ENCODE measurements around the gene DHODH.
A peak's percentile ranks its signal among the peaks of the same experiment; 100 is the strongest.
"Not testable (repeated sequence)": the region's sequence is repeated elsewhere in the genome, so short reads cannot be mapped to it uniquely, and the experiment has no call there.

Gene DHODH

GRCh38 chr16:72008424-72009216, at the start of gene DHODH:
DHODH (plus strand) TSS chr16:72008744; CDS start chr16:72008765, 21 bp downstream.
- peak; percentile 94 to 95 for DNase-seq (ENCODE audit: low read depth in 2 of 2)

GRCh38 chr16:71961066-71962039, 47.2 kb upstream of the DHODH start:
- peak; percentile 83 to 84 for DNase-seq (ENCODE audit: low read depth in 2 of 2)

GRCh38 chr16:71963125-71963875, 45.2 kb upstream of the DHODH start:
- DNase-seq (ENCODE audit: low read depth in 2 of 2): no peak

- DNase-seq (ENCODE audit: low read depth in 2 of 2): no peak
These were observed 43.3 kb upstream of the DHODH start for GRCh38 chr16:71965223-71965622.

- no peak for DNase-seq (ENCODE audit: low read depth in 2 of 2)
These were observed 41.6 kb upstream of the DHODH start for GRCh38 chr16:71966932-71967331.

- no peak for DNase-seq (ENCODE audit: low read depth in 2 of 2)
These were observed 39.2 kb upstream of the DHODH start for GRCh38 chr16:71969353-71969752.

- DNase-seq (ENCODE audit: low read depth in 2 of 2): no peak
These were observed 37.0 kb upstream of the DHODH start for GRCh38 chr16:71971571-71971970.

GRCh38 chr16:71972356-71972755, 36.2 kb upstream of the DHODH start:
- no peak for DNase-seq (ENCODE audit: low read depth in 2 of 2)

- no peak for DNase-seq (ENCODE audit: low read depth in 2 of 2)
These were observed 35.5 kb upstream of the DHODH start for GRCh38 chr16:71973001-71973400.

GRCh38 chr16:71974068-71974818, 34.3 kb upstream of the DHODH start:
- no peak for DNase-seq (ENCODE audit: low read depth in 2 of 2)

GRCh38 chr16:71985262-71985974, 23.1 kb upstream of the DHODH start:
- no peak for DNase-seq (ENCODE audit: low read depth in 2 of 2)

GRCh38 chr16:71986131-71986530, 22.4 kb upstream of the DHODH start:
- DNase-seq (ENCODE audit: low read depth in 2 of 2): no peak

GRCh38 chr16:71995038-71995437, 13.5 kb upstream of the DHODH start:
- DNase-seq (ENCODE audit: low read depth in 2 of 2): no peak

- DNase-seq (ENCODE audit: low read depth in 2 of 2): not testable (repeated sequence)
These were observed 11.0 kb upstream of the DHODH start for GRCh38 chr16:71997578-71997977.

- no peak for DNase-seq (ENCODE audit: low read depth in 2 of 2)
These were observed 7.2 kb upstream of the DHODH start for GRCh38 chr16:72001180-72001874.

- no peak for DNase-seq (ENCODE audit: low read depth in 2 of 2)
These were observed 5.9 kb upstream of the DHODH start for GRCh38 chr16:72002619-72003018.

GRCh38 chr16:72008065-72008423, 500 bp upstream of the DHODH start:
- DNase-seq (ENCODE audit: low read depth in 2 of 2): not testable (repeated sequence)

- DNase-seq (ENCODE audit: low read depth in 2 of 2): no peak
These were observed 1.2 kb downstream of the DHODH start for GRCh38 chr16:72009779-72010178.

- no peak for DNase-seq (ENCODE audit: low read depth in 2 of 2)
These were observed 4.1 kb downstream of the DHODH start for GRCh38 chr16:72012607-72013006.

- peak; percentile 3 to 16 for DNase-seq (ENCODE audit: low read depth in 2 of 2)
These were observed 4.8 kb downstream of the DHODH start for GRCh38 chr16:72013389-72013788.
